Subcutaneous adipose tissue (tissue), 4 donors: ENCODE data around the gene NUSAP1. TPM values are rescaled to one million over a fixed set of nuclear protein-coding genes. Genes with fewer than 3 reads are reported as not detected.

ENCODE experiments used
- CTCF ChIP-seq: fragments of 450-650 bp; IDR thresholded peaks from one replicate; pipeline ENCODE4 v1.5.1; 2016; ENCODE audit warnings: low read depth, mild to moderate bottlenecking, control low read depth, antibody characterized with exemption, moderate library complexity
- total RNA-seq, 4 donors: library from RNA; depleted of rRNA; stranded (reverse); fragments of >200 nt; gene quantifications; one replicate each; pipeline ENCODE4 v1.1.0, GENCODE V29; 2016

NUSAP1 gene
- 10 to 100 TPM in 1 of 4 donors, 1 to 10 TPM in 3; 2.6 to 12.6 (median 5.3) TPM for total RNA-seq

GRCh38 chr15:41332194-41333025 is at the start of gene NUSAP1, which contains the start of gene OIP5:
NUSAP1 (plus strand) TSS chr15:41332881; CDS start chr15:41332958, 77 bp downstream.
OIP5 (minus strand) TSS chr15:41332591; CDS start chr15:41332561, 30 bp downstream.
- TF ChIP-seq CTCF, result no peak

GRCh38 chr15:41283653-41284426 is 48.8 kb upstream of the NUSAP1 start:
- TF ChIP-seq CTCF, result no peak

GRCh38 chr15:41284427-41285177 is 48.1 kb upstream of the NUSAP1 start:
- TF ChIP-seq CTCF, result no peak

GRCh38 chr15:41285285-41285684 is 47.4 kb upstream of the NUSAP1 start:
- TF ChIP-seq CTCF, result no peak

- TF ChIP-seq CTCF, result no peak
Measured at GRCh38 chr15:41286665-41287333, 45.9 kb upstream of the NUSAP1 start.

- no peak for TF ChIP-seq CTCF
Measured at GRCh38 chr15:41288464-41288863, 44.2 kb upstream of the NUSAP1 start.
